Measurements from ENCODE around the gene NGF. TPM values are rescaled to one million over a fixed set of nuclear protein-coding genes. Genes with fewer than 3 reads are reported as not detected.
A peak's percentile ranks its signal among the peaks of the same experiment; 100 is the strongest.

NGF gene
- total and polyA plus RNA-seq, 2 of the 4 experiments (the other 2 are of a cell fraction): 12.5 to 21.7 TPM

GRCh38 chr1:115332813-115333608 lies 5.0 kb downstream of the NGF start:
- no TSS peak for BruUV-seq (replicated peaks)
- Histone ChIP-seq H4K91ac (ENCODE audit: insufficient read depth, low read depth, low read length) (peak overlapping the region; percentile 73), H3K4ac (ENCODE audit: low read depth, low read length) (peak overlapping the region; percentile 69), H2AK9ac (replicated peaks; ENCODE audit: low read depth, low read length, poor library complexity) (peak overlapping the region; percentile 47), H3K9me1 (ENCODE audit: insufficient read depth, low read length) (peaks cover 9% of the 10 kb centered on the region), H2BK20ac (ENCODE audit: low read depth, low read length) (peak overlapping the region; percentile 78), H2BK120ac (ENCODE audit: low read depth, low read length) (peak overlapping the region; percentile 71), H3K23ac (ENCODE audit: low read depth, low read length) (peak overlapping the region; percentile 53), H3K27me3 (ENCODE audit: control insufficient read depth, insufficient read depth, low read length) (no peaks in the 10 kb centered on the region), H4K20me1 (ENCODE audit: insufficient read depth, low read length) (no peaks in the 10 kb centered on the region), H3K9me3 (ENCODE audit: control insufficient read depth, insufficient read depth, low read length) (no peaks in the 10 kb centered on the region), H3K4me1 (ENCODE audit: control insufficient read depth, insufficient read depth, low read length) (peaks cover 24% of the 10 kb centered on the region), H3K56ac (ENCODE audit: extremely low read depth, insufficient read depth, low read length) (no peak overlapping the region), H3K14ac (replicated peaks; ENCODE audit: low read depth, low read length) (peak overlapping the region; percentile 57), H2BK15ac (ENCODE audit: low read depth, low read length) (peak overlapping the region; percentile 62), H3K27ac (ENCODE audit: insufficient read depth, low read length) (peak overlapping the region; percentile 54; the same call in 1 of the 2 replicates), H3K4me2 (ENCODE audit: low read depth, low read length) (no peak overlapping the region), H3K4me3 (ENCODE audit: insufficient read depth, low read depth, low read length) (no peak overlapping the region), H4K8ac (ENCODE audit: low read depth in 2 of 2, low read length in 2 of 2) (peak overlapping the region; percentile 17 to 63; a peak in 2 of 4 replicates), H3K79me1 (ENCODE audit: low read depth in 1 of 2, low read length in 2 of 2) (peaks cover 12 to 38% of the 10 kb centered on the region in 2 experiments; a peak in 3 of 4 replicates), H3K36me3 (ENCODE audit: control insufficient read depth, insufficient read depth, low read length) (no peaks in the 10 kb centered on the region), H3K18ac (ENCODE audit: low read depth, low read length) (peak overlapping the region; percentile 86), H3K9ac (ENCODE audit: low read depth, low read length) (no peak overlapping the region), H4K5ac (ENCODE audit: low read depth, low read length) (peak overlapping the region; percentile 52; the same call in 1 of the 2 replicates), H2BK5ac (ENCODE audit: low read depth, low read length, poor library complexity, severe bottlenecking) (peak overlapping the region; percentile 89), H2AFZ (replicated peaks; ENCODE audit: low read length, poor library complexity) (no peak overlapping the region), H2AK5ac (ENCODE audit: low read depth, low read length) (peak overlapping the region; percentile 82)
- dilution Hi-C loops (cut with HindIII; ENCODE audit: low sequenced_read_pairs, unreplicated experiment) (no loop called here), intact Hi-C loops (cut with micrococcal nuclease) (loop anchor here (5.0 kb wide), 2 partner anchors 56 to 166 kb away; no protein-coding TSS in a partner anchor), in situ Hi-C loops (cut with MboI; ENCODE audit: low sequenced_read_pairs) (loop anchor here (10.0 kb wide), 1 partner anchor 158 kb away; no protein-coding TSS in a partner anchor)
- TF ChIP-seq CTCF (conservative IDR thresholded peaks at IDR 0.05; ENCODE audit: low read depth, low read length) (no peak), CEBPB (IDR thresholded peaks at IDR 0.05; ENCODE audit: low read depth, low read length) (peak; percentile 86), RFX5 (IDR thresholded peaks at IDR 0.05; ENCODE audit: low read depth, low read length) (no peak), FOS (IDR thresholded peaks at IDR 0.05; ENCODE audit: low read depth, low read length) (no peak), BHLHE40 (IDR thresholded peaks at IDR 0.05; ENCODE audit: low read depth, low read length) (peak; percentile 95), RAD21 (IDR thresholded peaks at IDR 0.05; ENCODE audit: low read length) (no peak)
- POLR2A ChIA-PET (ENCODE audit: unreplicated experiment): no interaction called here
- no peak for ATAC-seq (ENCODE audit: low read depth)
- WGBS, 2 experiments (ENCODE audit: extremely low coverage in 2 of 2, insufficient read length in 1 of 2): no CpG with 5 or more reads among the region's 7 CpGs
- CTCF ChIA-PET: interaction anchor here (1.0 to 1.1 kb wide), 3 partner anchors 31 to 137 kb away, joined by 3 to 5 read pairs (median 3); no protein-coding TSS in a partner anchor
- DNase-seq: peak; percentile 81

Data from IMR-90 (cell line).